ENCODE data around the gene MAPKAP1. TPM values are rescaled to one million over a fixed set of nuclear protein-coding genes. Genes with fewer than 3 reads are reported as not detected.
A peak's percentile ranks its signal among the peaks of the same experiment; 100 is the strongest.
"Not testable (repeated sequence)": the region's sequence is repeated elsewhere in the genome, so short reads cannot be mapped to it uniquely, and the experiment has no call there.

MAPKAP1 gene
- polyA plus RNA-seq, 3 donors, result 61.0 to 79.8 (median 69.6) TPM

GRCh38 chr9:125611121-125611765 is 95.8 kb downstream of the MAPKAP1 start:
- no peak for DNase-seq

DNA sequence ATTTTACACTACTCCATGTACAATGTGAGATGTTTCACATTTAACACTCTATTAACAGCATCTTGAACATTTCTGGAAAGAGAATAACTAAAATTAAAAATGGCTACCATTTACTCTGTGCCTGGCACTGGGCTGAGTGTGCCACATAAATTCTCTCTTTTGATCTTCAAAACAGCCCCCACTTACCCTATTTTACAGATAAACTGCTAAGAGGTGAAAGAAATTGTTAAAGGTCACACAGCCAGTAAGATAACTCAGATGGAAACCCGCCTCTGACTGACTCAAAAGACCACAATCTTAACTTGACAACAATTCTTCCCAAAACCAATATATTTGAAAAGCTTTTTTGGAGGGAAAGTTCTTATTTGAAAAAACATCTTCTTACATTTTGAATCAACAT is 97.3 kb downstream of the MAPKAP1 start:
- DNase-seq, result no peak

- DNase-seq, result no peak
Observed at GRCh38 chr9:125608489-125609224, 98.4 kb downstream of the MAPKAP1 start.

DNA sequence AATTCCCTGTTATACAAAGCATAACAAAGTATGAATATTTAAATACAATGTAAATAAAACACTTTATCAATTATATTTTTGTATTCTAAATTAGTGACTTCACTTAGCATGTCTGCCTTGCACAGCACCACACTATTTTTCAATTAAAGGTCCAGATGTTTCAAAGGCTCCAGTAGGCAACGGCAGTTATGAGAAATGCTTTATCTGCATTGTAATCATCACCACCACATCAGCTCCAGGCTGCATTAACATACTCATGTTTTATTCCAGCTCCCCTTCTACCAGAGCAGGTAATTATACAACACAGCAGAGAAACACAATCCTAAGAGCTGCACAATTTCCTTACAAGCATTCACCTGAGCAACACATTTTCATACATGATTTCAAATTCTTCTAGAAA is 102.8 kb downstream of the MAPKAP1 start:
- no peak for DNase-seq

DNA sequence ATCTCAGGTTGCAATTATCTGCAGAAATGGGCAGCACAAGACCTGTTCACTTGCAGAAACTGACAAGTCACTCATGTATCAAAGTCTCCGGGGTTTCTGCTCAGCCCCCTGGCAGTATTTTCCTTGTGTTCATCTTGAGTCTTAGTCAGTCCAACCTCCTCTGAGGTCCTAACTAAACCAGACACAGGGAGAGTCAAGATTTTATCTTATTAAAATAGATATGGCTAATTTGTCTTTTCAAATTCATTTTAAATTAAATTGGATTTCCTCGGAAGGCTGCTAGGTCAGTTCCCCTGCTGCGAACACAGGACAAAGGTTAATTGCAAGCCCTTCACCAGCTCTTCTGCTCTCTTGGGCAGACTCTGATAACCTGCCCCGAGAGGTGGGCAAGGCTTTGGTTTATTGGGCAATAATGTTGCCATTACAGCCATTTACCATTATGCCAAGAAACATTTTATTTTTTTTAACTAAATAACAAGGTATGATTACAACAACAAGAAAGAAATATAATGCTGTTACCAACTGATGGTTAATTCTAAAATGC is 103.5 kb downstream of the MAPKAP1 start:
- no peak for DNase-seq

GRCh38 chr9:125601961-125602360 is 105.0 kb downstream of the MAPKAP1 start:
- peak; percentile 66 for DNase-seq

- no peak for DNase-seq
Observed at GRCh38 chr9:125600194-125600593, 106.8 kb downstream of the MAPKAP1 start.

DNA sequence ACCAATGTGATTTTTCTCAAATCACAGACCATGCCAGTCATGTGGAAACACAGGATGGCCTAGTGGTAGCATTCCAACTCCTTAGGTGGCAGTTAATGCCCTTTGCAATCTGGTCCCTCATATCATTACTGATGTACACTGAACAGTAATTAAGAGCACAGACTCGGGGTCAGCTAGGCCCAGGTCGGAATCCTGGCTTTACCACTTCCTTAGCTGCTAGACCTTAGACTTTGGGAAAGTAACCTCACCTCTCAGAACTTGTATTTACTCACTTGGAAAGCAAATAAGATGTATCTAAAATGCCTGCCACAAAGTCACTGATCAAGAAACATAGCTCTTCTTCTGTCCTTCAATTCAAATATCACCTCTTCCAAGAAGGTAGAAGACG is 112.8 kb downstream of the MAPKAP1 start:
- DNase-seq, result no peak

- DNase-seq, result no peak
Observed at GRCh38 chr9:125593581-125594222, 113.3 kb downstream of the MAPKAP1 start.

- no peak for DNase-seq
Observed at GRCh38 chr9:125591888-125592287, 115.1 kb downstream of the MAPKAP1 start.

DNA sequence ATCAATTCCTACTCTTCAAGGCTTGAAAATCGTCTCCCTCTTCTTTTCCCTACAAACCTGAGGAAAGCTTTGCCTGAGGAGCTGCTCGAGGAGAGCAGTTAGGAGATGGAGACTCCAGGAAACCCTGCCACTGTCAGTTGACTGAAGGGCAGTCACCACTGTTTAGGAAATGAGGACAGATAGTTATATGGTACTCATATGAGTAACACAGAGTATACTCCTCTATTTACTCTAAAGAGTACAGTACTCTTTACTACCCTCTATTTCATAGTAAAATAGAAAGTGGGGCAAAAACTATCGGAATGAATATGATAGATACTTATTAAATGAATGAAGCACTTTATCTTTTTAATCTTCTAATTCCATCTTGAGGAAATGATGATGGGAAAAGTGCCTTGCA is 115.8 kb downstream of the MAPKAP1 start:
- DNase-seq, result no peak

DNA sequence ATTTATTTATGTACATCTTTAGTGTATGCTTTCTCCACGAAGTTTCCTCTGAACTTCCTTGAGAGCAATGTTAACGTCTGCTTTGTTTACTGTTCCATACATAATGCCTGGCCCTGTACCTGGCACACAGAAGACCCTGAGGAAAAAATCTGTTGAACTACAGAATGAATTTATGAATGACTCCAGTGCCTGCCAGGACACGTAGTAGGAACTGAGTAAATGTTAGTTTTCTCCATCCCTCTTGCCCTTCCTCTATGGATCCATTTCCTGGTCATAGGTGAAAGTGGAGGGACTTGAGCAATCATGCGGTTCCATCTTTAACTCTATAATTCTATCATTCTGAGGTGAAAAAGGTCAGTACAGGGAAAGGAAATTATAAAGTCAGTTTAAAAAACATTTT is 117.7 kb downstream of the MAPKAP1 start:
- DNase-seq, result no peak

DNA sequence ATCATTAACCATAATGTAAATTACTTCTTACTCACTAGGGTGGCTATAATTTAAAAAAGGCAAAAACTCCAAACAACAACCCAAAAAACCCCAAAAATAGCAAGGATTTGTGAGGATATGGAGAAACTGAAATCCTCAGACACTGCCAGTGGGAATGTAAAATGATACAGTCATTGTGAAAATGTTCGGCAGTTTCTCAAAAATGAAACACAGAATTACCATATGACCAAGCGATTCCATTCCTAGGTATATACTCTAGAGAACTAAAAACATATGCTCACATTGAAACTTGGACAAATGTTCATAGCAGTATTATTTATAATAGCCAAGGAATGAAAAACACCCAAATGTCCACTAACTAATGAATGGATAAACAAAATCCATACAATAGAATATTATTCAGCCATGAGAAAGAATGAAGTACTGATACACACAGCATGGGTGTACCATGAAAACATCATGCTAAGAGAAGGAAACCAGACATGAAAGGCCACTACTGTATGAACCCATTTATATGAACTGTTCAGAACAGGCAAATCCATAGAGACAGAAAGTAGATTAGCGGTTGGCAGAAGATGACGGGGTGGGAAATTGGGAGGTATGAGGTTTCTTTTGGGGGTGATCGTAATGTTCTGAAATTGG is 119.1 kb downstream of the MAPKAP1 start:
- DNase-seq, result no peak

- peak; percentile 20 for DNase-seq
Observed at GRCh38 chr9:125586172-125586511, 120.9 kb downstream of the MAPKAP1 start.

- DNase-seq, result no peak
Observed at GRCh38 chr9:125585503-125586171, 121.4 kb downstream of the MAPKAP1 start.

- no peak for DNase-seq
Observed at GRCh38 chr9:125580701-125581286, 126.2 kb downstream of the MAPKAP1 start.

DNA sequence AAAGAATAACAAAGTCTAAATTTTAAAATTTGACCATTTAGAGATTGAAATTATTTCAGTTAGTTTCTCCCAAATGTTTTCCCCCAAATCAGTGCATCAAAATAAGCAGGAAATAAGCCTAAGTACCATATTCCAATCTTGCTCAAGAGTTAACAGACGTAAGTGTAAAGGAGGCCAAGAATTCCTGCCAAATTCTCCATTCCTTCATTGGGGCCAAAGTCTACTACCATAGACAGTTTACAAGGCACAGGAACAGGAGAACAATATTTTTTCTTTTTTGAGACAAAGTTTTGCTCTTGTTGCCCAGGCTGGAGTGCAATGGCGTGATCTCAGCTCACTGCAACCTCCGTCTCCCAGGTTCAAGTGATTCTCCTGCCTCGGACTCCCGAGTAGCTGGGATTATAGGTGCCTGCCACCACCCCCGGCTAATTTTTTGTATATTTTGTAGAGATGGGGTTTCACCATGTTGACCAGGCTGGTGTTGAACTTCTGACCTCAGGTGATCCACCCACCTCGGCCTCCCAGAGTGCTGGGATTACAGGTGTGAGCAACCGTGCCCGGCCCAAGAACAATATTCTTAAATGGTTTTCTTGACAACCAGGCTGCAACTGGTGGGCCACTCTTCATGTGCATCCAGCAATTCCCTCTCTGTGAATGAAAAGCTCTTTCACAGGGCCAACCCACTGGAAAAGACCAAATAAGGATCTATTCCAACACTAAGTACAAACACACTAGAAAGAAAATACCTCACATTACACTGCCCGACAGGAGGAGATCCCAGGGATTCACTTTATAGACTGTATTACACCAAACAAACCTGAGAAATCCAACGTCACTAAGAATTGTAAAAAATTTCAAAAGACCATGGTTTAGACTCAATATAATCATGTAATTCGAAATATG is 127.7 kb downstream of the MAPKAP1 start:
- DNase-seq, result no peak

GRCh38 chr9:125574126-125574877 is 132.7 kb downstream of the MAPKAP1 start:
- DNase-seq, result no peak

- DNase-seq, result not testable (repeated sequence)
Observed at GRCh38 chr9:125572461-125572860, 134.5 kb downstream of the MAPKAP1 start.

DNA sequence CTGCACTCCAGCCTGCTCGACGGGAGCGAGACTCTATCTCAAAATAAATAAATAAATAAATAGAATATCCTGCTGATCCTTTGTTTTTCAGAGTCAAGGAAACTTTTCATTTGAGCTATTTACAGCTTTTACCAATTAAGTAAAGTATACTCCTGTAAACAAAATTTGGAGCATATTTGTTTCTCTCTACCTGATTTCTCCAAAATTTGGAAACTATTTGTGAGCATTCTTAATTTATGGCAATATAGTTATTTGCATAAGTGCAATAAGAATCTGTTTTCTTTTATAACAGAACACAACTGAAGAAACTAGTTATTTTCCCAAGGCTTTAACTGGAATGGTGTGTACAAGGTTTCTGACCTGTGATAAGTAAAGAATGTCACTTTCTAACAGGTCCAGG is 135.2 kb downstream of the MAPKAP1 start:
- not testable (repeated sequence) for DNase-seq

Measured in renal pelvis (tissue), 4 donors.